ENCODE results near the gene MAPK8IP1.
A peak's percentile ranks its signal among the peaks of the same experiment; 100 is the strongest.
"Not testable (repeated sequence)": the region's sequence is repeated elsewhere in the genome, so short reads cannot be mapped to it uniquely, and the experiment has no call there.

MAPK8IP1 gene

GRCh38 chr11:45890886-45891550, 5.6 kb downstream of the MAPK8IP1 start:
- DNase-seq (ENCODE audit: low read depth in 2 of 2), result no peak

GRCh38 chr11:45892856-45893255, 7.4 kb downstream of the MAPK8IP1 start:
- no peak for DNase-seq (ENCODE audit: low read depth in 2 of 2)

- DNase-seq (ENCODE audit: low read depth in 2 of 2), result no peak
Observed at GRCh38 chr11:45894555-45895247, 9.2 kb downstream of the MAPK8IP1 start.

GRCh38 chr11:45895553-45896259, 10.3 kb downstream of the MAPK8IP1 start:
- DNase-seq (ENCODE audit: low read depth in 2 of 2), result no peak

- no peak for DNase-seq (ENCODE audit: low read depth in 2 of 2)
Observed at GRCh38 chr11:45896422-45896984, 11.1 kb downstream of the MAPK8IP1 start.

GRCh38 chr11:45897556-45897955, 12.1 kb downstream of the MAPK8IP1 start:
- no peak for DNase-seq (ENCODE audit: low read depth in 2 of 2)

GRCh38 chr11:45899086-45899447, 13.6 kb downstream of the MAPK8IP1 start:
- no peak for DNase-seq (ENCODE audit: low read depth in 2 of 2)

GRCh38 chr11:45899448-45900174, 14.2 kb downstream of the MAPK8IP1 start:
- peak in 1 of 2 donors; percentile 33 for DNase-seq (ENCODE audit: low read depth in 2 of 2)

GRCh38 chr11:45900175-45900800, 14.8 kb downstream of the MAPK8IP1 start:
- DNase-seq (ENCODE audit: low read depth in 2 of 2), result not testable (repeated sequence)

GRCh38 chr11:45900916-45901617, 15.6 kb downstream of the MAPK8IP1 start:
- DNase-seq (ENCODE audit: low read depth in 2 of 2), result no peak

- DNase-seq (ENCODE audit: low read depth in 2 of 2), result no peak
Observed at GRCh38 chr11:45901626-45902025, 16.2 kb downstream of the MAPK8IP1 start.

GRCh38 chr11:45902452-45903380, 17.3 kb downstream of the MAPK8IP1 start:
- DNase-seq (ENCODE audit: low read depth in 2 of 2), result no peak

GRCh38 chr11:45904309-45904915, 19.0 kb downstream of the MAPK8IP1 start:
- no peak for DNase-seq (ENCODE audit: low read depth in 2 of 2)

- DNase-seq (ENCODE audit: low read depth in 2 of 2), result no peak
Observed at GRCh38 chr11:45905095-45905494, 19.6 kb downstream of the MAPK8IP1 start.

GRCh38 chr11:45905576-45905975, 20.1 kb downstream of the MAPK8IP1 start:
- DNase-seq (ENCODE audit: low read depth in 2 of 2), result not testable (repeated sequence)

GRCh38 chr11:45906096-45906682, 20.7 kb downstream of the MAPK8IP1 start:
- no peak for DNase-seq (ENCODE audit: low read depth in 2 of 2)

GRCh38 chr11:45906965-45907611, 21.6 kb downstream of the MAPK8IP1 start, which contains the start of gene FREY1:
TSS of gene FREY1 (minus strand) at chr11:45907271. CDS start at chr11:45907245, 26 bp downstream.
- no peak for DNase-seq (ENCODE audit: low read depth in 2 of 2)

- no peak for DNase-seq (ENCODE audit: low read depth in 2 of 2)
Observed at GRCh38 chr11:45907911-45908370, 22.5 kb downstream of the MAPK8IP1 start.
